Activated B cell treated with CpG ODN at 0.5 μM for 24 hours (primary cell): ENCODE measurements around the gene PMEPA1. TPM values are rescaled to one million over a fixed set of nuclear protein-coding genes. Genes with fewer than 3 reads are reported as not detected.

ENCODE experiments used
- ATAC-seq: fragments of 200-7000 bp; cut with Tn5 transposase; one replicate; pipeline ENCODE4 v1.10.0; 2021; ENCODE audit warnings: low read depth, mild to moderate bottlenecking, moderate library complexity
- CTCF ChIA-PET: fragments of 350-600 bp; sonication (Branson Sonifier 250); formaldehyde crosslinking; loops from one replicate; lab custom pipeline; 2021; ENCODE audit warnings: antibody characterized with exemption; lab: Charles Lee
- POLR2A ChIA-PET: fragments of 350-600 bp; sonication (Branson Sonifier 250); formaldehyde crosslinking; loops from one replicate; lab custom pipeline; 2021; ENCODE audit warnings: antibody characterized with exemption; lab: Charles Lee
- DNase-seq: peaks from one replicate; pipeline ENCODE4 v3.0.0; 2022
- H3K27ac Mint-ChIP-seq: one replicate; pipeline ENCODE4 v1.8.0; 2020; ENCODE audit warnings: mixed read lengths
- H3K27me3 Mint-ChIP-seq: one replicate; pipeline ENCODE4 v1.8.0; 2021; ENCODE audit warnings: mixed read lengths
- H3K36me3 Mint-ChIP-seq: one replicate; pipeline ENCODE4 v1.8.0; 2021; ENCODE audit warnings: low read depth, mixed read lengths
- H3K4me1 Mint-ChIP-seq: one replicate; pipeline ENCODE4 v1.8.0; 2021; ENCODE audit warnings: mixed read lengths
- H3K4me3 Mint-ChIP-seq: one replicate; pipeline ENCODE4 v1.8.0; 2020; ENCODE audit warnings: mild to moderate bottlenecking, mixed read lengths
- H3K9me3 Mint-ChIP-seq: one replicate; pipeline ENCODE4 v1.8.0; 2020; ENCODE audit warnings: mixed read lengths
- intact Hi-C: fragments of 100-400 bp; cut with micrococcal nuclease; formaldehyde crosslinking; loops from one replicate; pipeline ENCODE4 v1.15.1; 2024
- total RNA-seq: library from RNA; stranded (reverse); gene quantifications from 2 replicates; pipeline ENCODE4 v1.2.3, GENCODE V29; 2022
- TF ChIP-seq, protein P1 (sequence below): fragments of 200-600 bp; IDR thresholded peaks from one replicate; pipeline ENCODE4 v1.8.0; 2022; ENCODE audit warnings: antibody characterized with exemption, mild to moderate bottlenecking

The PMEPA1 gene
- total RNA-seq, result 33.1 and 34.8 TPM in 2 replicates

DNA sequence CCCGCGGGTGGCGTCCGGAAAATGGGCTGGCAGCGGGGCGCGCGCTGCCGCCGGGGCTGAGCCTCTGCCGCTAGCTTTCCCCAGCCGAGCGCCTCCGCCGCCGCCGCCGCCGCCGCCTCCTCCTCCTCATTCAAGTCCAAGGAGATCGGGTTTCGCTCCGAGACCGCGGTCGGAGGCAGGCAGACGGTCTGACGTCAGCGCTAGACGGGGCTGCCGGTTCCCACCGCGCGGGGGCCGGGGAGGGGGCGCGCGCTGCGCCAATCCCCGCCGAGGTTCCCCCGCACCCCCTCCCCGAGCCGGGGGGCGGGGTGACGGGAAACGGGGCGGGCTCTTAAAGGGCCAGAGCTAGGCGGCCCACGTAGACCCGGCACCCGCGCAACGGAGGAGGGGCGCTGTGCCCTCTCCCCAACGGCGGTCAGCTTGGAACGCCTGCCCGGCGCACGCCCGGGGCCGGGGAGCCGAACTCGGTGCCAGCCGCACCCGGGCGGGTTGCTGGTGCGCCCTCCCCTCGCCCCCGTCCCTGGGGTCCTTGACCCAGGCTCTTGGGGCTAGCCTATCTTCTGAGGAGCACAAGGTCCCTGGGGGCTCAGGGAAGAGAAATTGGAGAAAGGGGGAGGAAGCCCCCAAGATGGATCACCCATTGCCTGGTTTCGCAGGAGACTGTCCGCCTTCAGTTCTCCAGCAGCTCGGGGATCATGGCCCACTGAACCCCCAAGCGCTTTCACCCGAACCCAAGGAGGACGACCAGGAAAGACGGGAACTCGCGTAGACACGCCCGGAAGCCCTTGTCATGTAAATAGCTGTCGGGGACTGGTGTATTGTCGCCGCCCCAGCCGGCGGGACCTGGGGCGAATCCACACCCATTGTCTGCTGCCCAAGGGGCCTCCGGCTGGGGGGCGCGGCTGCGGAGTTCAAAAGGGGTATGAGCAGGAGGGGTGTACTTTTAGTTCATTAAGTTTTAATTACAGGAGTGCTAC lies at the start of gene PMEPA1:
TSS of gene PMEPA1 (minus strand) at position 193 of the 977 bp plus-strand sequence. CDS start 433 bp downstream, outside the sequence.
- Mint-ChIP-seq H3K36me3 (peaks cover 9% of the 10 kb centered on the region), H3K27me3 (no peaks in the 10 kb centered on the region), H3K4me1 (peaks cover 59% of the 10 kb centered on the region), H3K4me3 (peak within 1 kb of the TSS; percentile 99), H3K9me3 (no peaks in the 10 kb centered on the region), H3K27ac (peak within 1 kb of the TSS; percentile 92)
- ChIA-PET POLR2A (interaction anchor here (0.9 to 7.7 kb wide), 14 partner anchors 9 to 312 kb away, joined by 3 to 154 read pairs (median 6); partner anchors contain the start of gene ZBP1), CTCF (interaction anchor here (1.2 to 6.5 kb wide), 8 partner anchors 9 to 90 kb away, joined by 3 to 48 read pairs (median 5); partner anchors contain the start of gene ZBP1)
- TF ChIP-seq, protein P1, sequence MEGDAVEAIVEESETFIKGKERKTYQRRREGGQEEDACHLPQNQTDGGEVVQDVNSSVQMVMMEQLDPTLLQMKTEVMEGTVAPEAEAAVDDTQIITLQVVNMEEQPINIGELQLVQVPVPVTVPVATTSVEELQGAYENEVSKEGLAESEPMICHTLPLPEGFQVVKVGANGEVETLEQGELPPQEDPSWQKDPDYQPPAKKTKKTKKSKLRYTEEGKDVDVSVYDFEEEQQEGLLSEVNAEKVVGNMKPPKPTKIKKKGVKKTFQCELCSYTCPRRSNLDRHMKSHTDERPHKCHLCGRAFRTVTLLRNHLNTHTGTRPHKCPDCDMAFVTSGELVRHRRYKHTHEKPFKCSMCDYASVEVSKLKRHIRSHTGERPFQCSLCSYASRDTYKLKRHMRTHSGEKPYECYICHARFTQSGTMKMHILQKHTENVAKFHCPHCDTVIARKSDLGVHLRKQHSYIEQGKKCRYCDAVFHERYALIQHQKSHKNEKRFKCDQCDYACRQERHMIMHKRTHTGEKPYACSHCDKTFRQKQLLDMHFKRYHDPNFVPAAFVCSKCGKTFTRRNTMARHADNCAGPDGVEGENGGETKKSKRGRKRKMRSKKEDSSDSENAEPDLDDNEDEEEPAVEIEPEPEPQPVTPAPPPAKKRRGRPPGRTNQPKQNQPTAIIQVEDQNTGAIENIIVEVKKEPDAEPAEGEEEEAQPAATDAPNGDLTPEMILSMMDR, result no peak
- intact Hi-C loops, result loop anchor here (1.0 to 10.0 kb wide), 9 partner anchors 8 to 1195 kb away; partner anchors contain the start of genes RAB22A and ZBP1
- ATAC-seq, result peak; percentile 86
- DNase-seq, result peak; percentile 95

- H3K27me3 Mint-ChIP-seq, result peaks cover 25% of the 10 kb centered on the region
Measured at GRCh38 chr20:57757767-57758166, 48.0 kb upstream of the PMEPA1 start.

GRCh38 chr20:57756921-57757320 lies 47.1 kb upstream of the PMEPA1 start:
- Mint-ChIP-seq H3K9me3 (no peaks in the 10 kb centered on the region), H3K27me3 (peaks cover 23% of the 10 kb centered on the region), H3K4me1 (peaks cover 5% of the 10 kb centered on the region), H3K27ac (no peak overlapping the region), H3K36me3 (no peaks in the 10 kb centered on the region), H3K4me3 (no peak overlapping the region)
- TF ChIP-seq, protein P1, result no peak
- ChIA-PET POLR2A (no interaction called here), CTCF (no interaction called here)
- DNase-seq, result no peak
- ATAC-seq, result no peak
- intact Hi-C loops, result no loop called here

More at GRCh38 chr20:57757767-57758166, 48.0 kb upstream of the PMEPA1 start:
- no peak for ATAC-seq
- H3K4me3 Mint-ChIP-seq, result no peak overlapping the region
- no peak for DNase-seq
- CTCF ChIA-PET, result no interaction called here
- TF ChIP-seq, protein P1, result no peak
- H3K36me3 Mint-ChIP-seq, result no peaks in the 10 kb centered on the region
- peaks cover 5% of the 10 kb centered on the region for H3K4me1 Mint-ChIP-seq
- no peak overlapping the region for H3K27ac Mint-ChIP-seq
- intact Hi-C loops, result no loop called here
- POLR2A ChIA-PET, result no interaction called here
- H3K9me3 Mint-ChIP-seq, result no peaks in the 10 kb centered on the region

GRCh38 chr20:57756213-57756612 lies 46.4 kb upstream of the PMEPA1 start:
- Mint-ChIP-seq H3K4me3 (no peak overlapping the region), H3K36me3 (no peaks in the 10 kb centered on the region), H3K27ac (no peak overlapping the region), H3K9me3 (no peaks in the 10 kb centered on the region), H3K4me1 (peaks cover 5% of the 10 kb centered on the region), H3K27me3 (peaks cover 22% of the 10 kb centered on the region)
- intact Hi-C loops, result no loop called here
- POLR2A ChIA-PET, result no interaction called here
- CTCF ChIA-PET, result no interaction called here
- ATAC-seq, result no peak
- no peak for DNase-seq
- TF ChIP-seq, protein P1, result no peak

- ATAC-seq (no peak), DNase-seq (no peak)
- ChIA-PET POLR2A (no interaction called here), CTCF (no interaction called here)
- intact Hi-C loops, result no loop called here
- Mint-ChIP-seq H3K4me1 (peaks cover 5% of the 10 kb centered on the region), H3K36me3 (no peaks in the 10 kb centered on the region), H3K27ac (no peak overlapping the region), H3K9me3 (no peaks in the 10 kb centered on the region), H3K27me3 (peaks cover 25% of the 10 kb centered on the region), H3K4me3 (no peak overlapping the region)
- TF ChIP-seq, protein P1, result no peak
Measured at GRCh38 chr20:57755609-57756008, 45.8 kb upstream of the PMEPA1 start.
